ENCODE data around the gene ZNF567.

ZNF567 gene

GRCh38 chr19:36652958-36653357 lies 34.5 kb upstream of the ZNF567 start:
- no peaks in the 10 kb centered on the region; the same call in 1 of the 2 replicates for H3K36me3 ChIP-seq (replicated peaks; ENCODE audit: insufficient read depth, low read length)
- no peaks in the 10 kb centered on the region for H3K4me1 ChIP-seq (ENCODE audit: low read length)
- no peak for DNase-seq
- H3K4me2 ChIP-seq (ENCODE audit: low read depth, low read length), result no peak overlapping the region
- no peak overlapping the region for H3K9ac ChIP-seq (ENCODE audit: low read length)
- no peaks in the 10 kb centered on the region for H3F3A ChIP-seq (ENCODE audit: insufficient read depth, low read length)
- H3K9me3 ChIP-seq (replicated peaks; ENCODE audit: insufficient read depth, low read length), result no peaks in the 10 kb centered on the region
- H4K20me1 ChIP-seq (ENCODE audit: insufficient read depth, low read length), result no peaks in the 10 kb centered on the region
- no peak overlapping the region for H3K4me3 ChIP-seq (ENCODE audit: low read length)
- H3K27ac ChIP-seq (ENCODE audit: low read length), result no peak overlapping the region
- H3K27me3 ChIP-seq (replicated peaks; ENCODE audit: insufficient read depth, low read length), result no peaks in the 10 kb centered on the region
- TF ChIP-seq EZH2phosphoT487 (IDR thresholded peaks at IDR 0.05; ENCODE audit: low read length), result no peak
- TF ChIP-seq, protein P1, sequence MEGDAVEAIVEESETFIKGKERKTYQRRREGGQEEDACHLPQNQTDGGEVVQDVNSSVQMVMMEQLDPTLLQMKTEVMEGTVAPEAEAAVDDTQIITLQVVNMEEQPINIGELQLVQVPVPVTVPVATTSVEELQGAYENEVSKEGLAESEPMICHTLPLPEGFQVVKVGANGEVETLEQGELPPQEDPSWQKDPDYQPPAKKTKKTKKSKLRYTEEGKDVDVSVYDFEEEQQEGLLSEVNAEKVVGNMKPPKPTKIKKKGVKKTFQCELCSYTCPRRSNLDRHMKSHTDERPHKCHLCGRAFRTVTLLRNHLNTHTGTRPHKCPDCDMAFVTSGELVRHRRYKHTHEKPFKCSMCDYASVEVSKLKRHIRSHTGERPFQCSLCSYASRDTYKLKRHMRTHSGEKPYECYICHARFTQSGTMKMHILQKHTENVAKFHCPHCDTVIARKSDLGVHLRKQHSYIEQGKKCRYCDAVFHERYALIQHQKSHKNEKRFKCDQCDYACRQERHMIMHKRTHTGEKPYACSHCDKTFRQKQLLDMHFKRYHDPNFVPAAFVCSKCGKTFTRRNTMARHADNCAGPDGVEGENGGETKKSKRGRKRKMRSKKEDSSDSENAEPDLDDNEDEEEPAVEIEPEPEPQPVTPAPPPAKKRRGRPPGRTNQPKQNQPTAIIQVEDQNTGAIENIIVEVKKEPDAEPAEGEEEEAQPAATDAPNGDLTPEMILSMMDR (IDR thresholded peaks at IDR 0.05; ENCODE audit: low read length), result no peak
- no peak for TF ChIP-seq EZH2 (optimal IDR thresholded peaks at IDR 0.05; ENCODE audit: low read depth, low read length)
- H3K79me2 ChIP-seq (ENCODE audit: low read length), result no peaks in the 10 kb centered on the region
- no peak overlapping the region for H2AFZ ChIP-seq (ENCODE audit: low read length)
- no peaks in the 10 kb centered on the region for H3K9me2 ChIP-seq (replicated peaks; ENCODE audit: insufficient read depth, low read length)

- H3K27ac ChIP-seq (ENCODE audit: low read length), result no peak overlapping the region
Measured at GRCh38 chr19:36665832-36666231, 21.6 kb upstream of the ZNF567 start.

DNA sequence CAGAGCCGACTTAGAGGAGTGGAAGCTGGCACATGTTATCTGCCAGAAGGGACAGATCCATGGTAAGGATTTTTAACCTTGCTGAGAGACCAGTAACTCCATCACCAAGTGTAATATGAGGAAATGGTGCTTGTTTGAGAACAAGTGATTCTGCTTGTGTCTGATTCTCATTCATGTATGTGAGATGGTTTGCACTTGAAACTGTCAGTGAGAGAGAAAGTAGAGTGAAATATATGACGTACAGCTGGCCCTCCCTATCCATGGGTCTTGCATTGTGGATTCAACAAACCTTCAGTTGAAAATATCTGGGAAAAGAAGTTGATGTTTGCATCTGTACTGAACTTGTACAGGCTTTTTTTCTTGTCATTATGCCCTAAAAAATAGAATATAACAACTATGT lies 18.8 kb upstream of the ZNF567 start:
- H3K79me2 ChIP-seq (ENCODE audit: low read length), result no peaks in the 10 kb centered on the region
- no peaks in the 10 kb centered on the region for H3K9me2 ChIP-seq (replicated peaks; ENCODE audit: insufficient read depth, low read length)
- no peaks in the 10 kb centered on the region for H3K4me1 ChIP-seq (ENCODE audit: low read length)
- H3K27ac ChIP-seq (ENCODE audit: low read length), result no peak overlapping the region
- no peak overlapping the region for H3K4me2 ChIP-seq (ENCODE audit: low read depth, low read length)
- H3K9ac ChIP-seq (ENCODE audit: low read length), result no peak overlapping the region
- no peaks in the 10 kb centered on the region for H3K27me3 ChIP-seq (replicated peaks; ENCODE audit: insufficient read depth, low read length)
- no peak overlapping the region for H3K4me3 ChIP-seq (ENCODE audit: low read length)
- H4K20me1 ChIP-seq (ENCODE audit: insufficient read depth, low read length), result no peaks in the 10 kb centered on the region
- no peaks in the 10 kb centered on the region for H3K9me3 ChIP-seq (replicated peaks; ENCODE audit: insufficient read depth, low read length)
- H3F3A ChIP-seq (ENCODE audit: insufficient read depth, low read length), result no peaks in the 10 kb centered on the region
- no peaks in the 10 kb centered on the region for H3K36me3 ChIP-seq (replicated peaks; ENCODE audit: insufficient read depth, low read length)
- no peak overlapping the region for H2AFZ ChIP-seq (ENCODE audit: low read length)
- no peak for DNase-seq
- TF ChIP-seq EZH2phosphoT487 (IDR thresholded peaks at IDR 0.05; ENCODE audit: low read length) (no peak), EZH2 (optimal IDR thresholded peaks at IDR 0.05; ENCODE audit: low read depth, low read length) (no peak)

More at GRCh38 chr19:36665832-36666231, 21.6 kb upstream of the ZNF567 start:
- no peak overlapping the region for H3K4me2 ChIP-seq (ENCODE audit: low read depth, low read length)
- no peaks in the 10 kb centered on the region for H3K79me2 ChIP-seq (ENCODE audit: low read length)
- H3K9me2 ChIP-seq (replicated peaks; ENCODE audit: insufficient read depth, low read length), result no peaks in the 10 kb centered on the region
- no peaks in the 10 kb centered on the region for H3K9me3 ChIP-seq (replicated peaks; ENCODE audit: insufficient read depth, low read length)
- DNase-seq, result no peak
- no peaks in the 10 kb centered on the region for H3K4me1 ChIP-seq (ENCODE audit: low read length)
- no peak overlapping the region for H3K4me3 ChIP-seq (ENCODE audit: low read length)
- TF ChIP-seq EZH2 (optimal IDR thresholded peaks at IDR 0.05; ENCODE audit: low read depth, low read length), result no peak
- TF ChIP-seq, protein P1 (IDR thresholded peaks at IDR 0.05; ENCODE audit: low read length), result no peak
- TF ChIP-seq EZH2phosphoT487 (IDR thresholded peaks at IDR 0.05; ENCODE audit: low read length), result no peak
- no peaks in the 10 kb centered on the region for H4K20me1 ChIP-seq (ENCODE audit: insufficient read depth, low read length)
- no peak overlapping the region for H3K9ac ChIP-seq (ENCODE audit: low read length)
- no peaks in the 10 kb centered on the region for H3F3A ChIP-seq (ENCODE audit: insufficient read depth, low read length)
- H3K27me3 ChIP-seq (replicated peaks; ENCODE audit: insufficient read depth, low read length), result no peaks in the 10 kb centered on the region
- H2AFZ ChIP-seq (ENCODE audit: low read length), result no peak overlapping the region
- no peaks in the 10 kb centered on the region for H3K36me3 ChIP-seq (replicated peaks; ENCODE audit: insufficient read depth, low read length)

DNA sequence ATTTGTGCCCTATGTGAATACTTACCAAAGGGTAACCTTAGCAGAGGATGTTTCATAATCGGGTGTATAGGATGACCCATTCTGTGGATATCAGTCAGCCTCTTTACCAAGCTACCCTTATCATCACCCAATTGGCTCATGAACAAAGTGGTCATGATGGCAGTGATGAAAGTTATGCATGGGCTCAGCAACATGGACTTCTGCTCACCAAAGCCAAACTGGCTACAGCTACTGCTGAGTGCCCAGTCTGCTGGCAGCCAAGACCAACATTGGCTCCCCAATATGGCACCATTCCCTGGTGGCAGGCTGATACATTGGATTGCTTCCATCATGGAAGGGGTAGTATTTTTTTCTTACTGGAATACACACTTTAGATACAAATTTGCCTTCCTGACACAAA lies 15.0 kb upstream of the ZNF567 start:
- H3K9me2 ChIP-seq (replicated peaks; ENCODE audit: insufficient read depth, low read length), result no peaks in the 10 kb centered on the region
- H3K4me1 ChIP-seq (ENCODE audit: low read length), result no peaks in the 10 kb centered on the region
- TF ChIP-seq EZH2phosphoT487 (IDR thresholded peaks at IDR 0.05; ENCODE audit: low read length), result no peak
- TF ChIP-seq, protein P1 (IDR thresholded peaks at IDR 0.05; ENCODE audit: low read length), result no peak
- TF ChIP-seq EZH2 (optimal IDR thresholded peaks at IDR 0.05; ENCODE audit: low read depth, low read length), result no peak
- H3K27ac ChIP-seq (ENCODE audit: low read length), result no peak overlapping the region
- H3K27me3 ChIP-seq (replicated peaks; ENCODE audit: insufficient read depth, low read length), result no peaks in the 10 kb centered on the region
- no peaks in the 10 kb centered on the region for H3K79me2 ChIP-seq (ENCODE audit: low read length)
- no peaks in the 10 kb centered on the region for H3F3A ChIP-seq (ENCODE audit: insufficient read depth, low read length)
- H3K9me3 ChIP-seq (replicated peaks; ENCODE audit: insufficient read depth, low read length), result no peaks in the 10 kb centered on the region
- H3K9ac ChIP-seq (ENCODE audit: low read length), result no peak overlapping the region
- no peak overlapping the region for H3K4me2 ChIP-seq (ENCODE audit: low read depth, low read length)
- no peak overlapping the region for H2AFZ ChIP-seq (ENCODE audit: low read length)
- DNase-seq, result no peak
- H3K4me3 ChIP-seq (ENCODE audit: low read length), result no peak overlapping the region
- H4K20me1 ChIP-seq (ENCODE audit: insufficient read depth, low read length), result no peaks in the 10 kb centered on the region
- no peaks in the 10 kb centered on the region for H3K36me3 ChIP-seq (replicated peaks; ENCODE audit: insufficient read depth, low read length)
